ENCODE results near the gene SPACDR. TPM values are rescaled to one million over a fixed set of nuclear protein-coding genes. Genes with fewer than 3 reads are reported as not detected.
A peak's percentile ranks its signal among the peaks of the same experiment; 100 is the strongest.

Gene SPACDR
- total RNA-seq, 1 experiment from 2014 or later: not detected

- WGBS (ENCODE audit: extremely low coverage, insufficient read length, low lambda C conversion rate): no CpG with 5 or more reads among the region's 22 CpGs
- peaks cover 3% of the 10 kb centered on the region for H3K79me1 ChIP-seq (ENCODE audit: insufficient read depth, low read depth, low read length, poor library complexity, severe bottlenecking)
- peak overlapping the region; percentile 87 to 96 for H3K4me3 Mint-ChIP-seq
- H3K14ac ChIP-seq (ENCODE audit: insufficient read depth, low read length): no peak overlapping the region
- H4K5ac ChIP-seq (ENCODE audit: insufficient read length, low read depth, low read length): no peak overlapping the region
- H3K18ac ChIP-seq (ENCODE audit: insufficient read length, low read depth, low read length): no peak overlapping the region
- H3K27ac ChIP-seq (ENCODE audit: insufficient read length, low read depth, low read length): no peak overlapping the region
- no peaks in the 10 kb centered on the region for H4K20me1 ChIP-seq (ENCODE audit: control insufficient read depth, insufficient read depth, insufficient read length)
- no peak overlapping the region for H3K56ac ChIP-seq (ENCODE audit: insufficient read length, low read depth, low read length)
- no peak overlapping the region for H3K23ac ChIP-seq (ENCODE audit: insufficient read length, low read depth, low read length)
- DNase-seq: no peak
- no peaks in the 10 kb centered on the region for H3K9me3 ChIP-seq (ENCODE audit: control insufficient read depth, low read depth, low read length)
- peaks cover 45 to 46% of the 10 kb centered on the region in 2 experiments for H3K4me1 Mint-ChIP-seq
- H2BK120ac ChIP-seq (ENCODE audit: low read depth, low read length, poor library complexity, severe bottlenecking): no peak overlapping the region
- no peak overlapping the region for H2BK12ac ChIP-seq (ENCODE audit: insufficient read length, low read depth, low read length)
- peak overlapping the region; percentile 78 to 97 (median 95) for H3K27ac Mint-ChIP-seq
- no peak overlapping the region for H4K91ac ChIP-seq (ENCODE audit: insufficient read length, low read depth, low read length)
- no peak overlapping the region for H3K4ac ChIP-seq (ENCODE audit: low read depth, low read length)
- H2AFZ ChIP-seq (ENCODE audit: low read length): no peak overlapping the region
- no peaks in the 10 kb centered on the region; the same call in 1 of the 2 replicates for H3K79me2 ChIP-seq (ENCODE audit: insufficient read depth, low read length)
- H3K9ac ChIP-seq (ENCODE audit: extremely low read depth, insufficient read length, low read length): peak overlapping the region; percentile 63
- H2BK15ac ChIP-seq (ENCODE audit: low read depth, low read length): no peak overlapping the region
- no peak overlapping the region for H2BK20ac ChIP-seq (ENCODE audit: low read depth, low read length, poor library complexity, severe bottlenecking)
- no peaks in the 10 kb centered on the region for H3K27me3 ChIP-seq (ENCODE audit: insufficient read depth, low read length)
- H2AK5ac ChIP-seq (ENCODE audit: insufficient read length, low read length): no peak overlapping the region
- H3K4me1 ChIP-seq (ENCODE audit: insufficient read depth, low read length): no peaks in the 10 kb centered on the region
- H2BK5ac ChIP-seq (ENCODE audit: insufficient read length, low read length): no peak overlapping the region
- peaks cover 0 to 1% of the 10 kb centered on the region in 2 experiments; a peak in 1 of 5 replicates for H3K9me3 Mint-ChIP-seq
- H3K27me3 Mint-ChIP-seq (ENCODE audit: low read depth): peaks cover 5% of the 10 kb centered on the region
- H3T11ph ChIP-seq (ENCODE audit: low read length): no peak overlapping the region
- H4K8ac ChIP-seq (replicated peaks; ENCODE audit: insufficient read length, low read depth, low read length): no peak overlapping the region
- peaks cover 11% of the 10 kb centered on the region for H3K23me2 ChIP-seq (ENCODE audit: insufficient read length, low read depth, low read length, poor library complexity, severe bottlenecking)
- peak overlapping the region; percentile 91 for H3K4me2 ChIP-seq (ENCODE audit: insufficient read depth, insufficient read length, low read length)
- peaks cover 37 to 62% (median 39%) of the 10 kb centered on the region in 3 experiments for H3K36me3 Mint-ChIP-seq (ENCODE audit: insufficient read depth in 1 of 3, low read depth in 3 of 3)
- TF ChIP-seq CTCF (conservative IDR thresholded peaks at IDR 0.05): no peak
Measured at GRCh38 chr7:100434297-100435144, 29.5 kb downstream of the SPACDR start.

Measured in H9 (cell line).